Activated naive CD4-positive, alpha-beta T cell treated with anti-CD3 and anti-CD28 coated beads, Interleukin-2, amount 50 U/mL, for 24 hours (primary cell): ENCODE results near the gene GPD1L.

Experiments used
- H3K27ac Mint-ChIP-seq: one replicate; pipeline ENCODE4 v1.8.0; 2021; ENCODE audit warnings: mild to moderate bottlenecking, mixed read lengths
- H3K27me3 Mint-ChIP-seq: one replicate; pipeline ENCODE4 v1.8.0; 2021; ENCODE audit warnings: mixed read lengths
- H3K36me3 Mint-ChIP-seq: one replicate; pipeline ENCODE4 v1.8.0; 2021; ENCODE audit warnings: mixed read lengths
- H3K4me1 Mint-ChIP-seq: one replicate; pipeline ENCODE4 v1.8.0; 2021; ENCODE audit warnings: mixed read lengths
- H3K4me3 Mint-ChIP-seq: one replicate; pipeline ENCODE4 v1.8.0; 2021; ENCODE audit warnings: mild to moderate bottlenecking, mixed read lengths
- H3K9me3 Mint-ChIP-seq: one replicate; pipeline ENCODE4 v1.8.0; 2021; ENCODE audit warnings: mixed read lengths

Gene GPD1L

DNA sequence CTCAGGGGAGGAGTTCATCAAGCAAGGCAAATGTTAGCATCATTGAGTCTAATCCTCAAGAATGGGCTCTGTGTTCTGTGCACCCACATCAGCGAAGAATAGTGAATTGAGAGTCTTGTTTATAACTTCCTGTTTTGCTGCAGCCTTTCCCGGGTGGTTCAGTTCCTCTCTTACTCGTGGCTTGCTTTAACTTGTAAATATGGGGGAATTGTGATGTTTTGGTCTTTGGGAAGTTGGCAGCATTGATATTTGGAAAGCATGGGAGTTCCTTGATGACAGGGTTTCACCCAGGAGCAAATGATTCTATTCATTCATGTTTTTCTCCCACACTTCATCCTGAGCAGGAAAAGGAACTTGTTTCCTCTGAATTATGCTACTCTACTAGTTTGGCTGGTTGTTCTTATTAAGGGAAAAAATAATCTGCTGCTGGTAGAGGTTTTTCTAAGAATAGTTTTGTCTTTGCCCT lies 40.4 kb downstream of the GPD1L start:
- Mint-ChIP-seq H3K27ac (no peak overlapping the region), H3K9me3 (no peaks in the 10 kb centered on the region), H3K4me1 (no peaks in the 10 kb centered on the region), H3K4me3 (no peak overlapping the region), H3K36me3 (peaks cover 11% of the 10 kb centered on the region), H3K27me3 (no peaks in the 10 kb centered on the region)

- Mint-ChIP-seq H3K4me1 (no peaks in the 10 kb centered on the region), H3K27me3 (no peaks in the 10 kb centered on the region), H3K4me3 (no peak overlapping the region), H3K36me3 (peaks cover 11% of the 10 kb centered on the region), H3K27ac (no peak overlapping the region), H3K9me3 (no peaks in the 10 kb centered on the region)
Observed at GRCh38 chr3:32147509-32147908, 41.1 kb downstream of the GPD1L start.

GRCh38 chr3:32147933-32148332 lies 41.5 kb downstream of the GPD1L start:
- Mint-ChIP-seq H3K36me3 (peaks cover 11% of the 10 kb centered on the region), H3K27ac (no peak overlapping the region), H3K4me3 (no peak overlapping the region), H3K9me3 (no peaks in the 10 kb centered on the region), H3K27me3 (no peaks in the 10 kb centered on the region), H3K4me1 (no peaks in the 10 kb centered on the region)

DNA sequence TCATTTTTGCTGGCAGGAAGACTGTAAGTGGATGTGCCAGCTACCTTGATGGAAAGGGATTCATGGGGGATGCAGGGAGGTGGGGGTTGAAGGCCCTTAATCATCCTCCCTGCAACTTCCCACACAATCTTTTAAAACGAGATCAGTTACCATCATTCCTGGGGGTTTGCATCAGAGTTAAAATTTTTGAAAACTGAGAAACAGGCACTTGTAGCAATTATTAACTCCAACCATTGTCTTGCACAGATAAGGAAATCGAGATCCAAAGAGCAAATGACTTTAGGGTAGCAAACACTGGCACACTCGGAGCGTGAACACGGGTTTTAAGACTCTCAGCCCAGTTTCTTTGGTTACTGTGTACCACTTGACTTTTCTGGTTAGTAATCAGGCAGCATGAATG lies 41.9 kb downstream of the GPD1L start:
- Mint-ChIP-seq H3K27ac (no peak overlapping the region), H3K36me3 (peaks cover 11% of the 10 kb centered on the region), H3K4me1 (no peaks in the 10 kb centered on the region), H3K4me3 (no peak overlapping the region), H3K27me3 (no peaks in the 10 kb centered on the region), H3K9me3 (no peaks in the 10 kb centered on the region)

- Mint-ChIP-seq H3K27ac (no peak overlapping the region), H3K9me3 (no peaks in the 10 kb centered on the region), H3K4me3 (no peak overlapping the region), H3K27me3 (no peaks in the 10 kb centered on the region), H3K36me3 (peaks cover 13% of the 10 kb centered on the region), H3K4me1 (no peaks in the 10 kb centered on the region)
Observed at GRCh38 chr3:32153414-32154204, 47.2 kb downstream of the GPD1L start.

DNA sequence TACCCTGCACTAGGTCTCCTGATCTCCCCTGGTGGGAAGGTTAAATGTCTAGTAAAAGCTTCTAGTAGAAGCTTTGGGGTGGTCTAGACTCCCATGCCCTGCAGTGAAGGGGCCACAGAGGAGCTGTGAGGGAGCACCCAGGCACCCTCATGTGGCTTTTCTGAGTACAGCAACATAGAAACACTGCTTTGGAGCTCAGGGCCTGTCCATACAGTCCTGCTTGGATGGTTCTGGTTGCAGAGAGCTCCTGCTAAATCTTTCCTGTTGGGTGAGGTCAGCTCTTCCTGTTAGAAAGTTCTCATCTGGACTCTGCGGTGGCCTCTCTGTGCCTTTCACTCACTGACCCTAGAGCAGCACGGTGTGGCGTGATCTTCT lies 47.8 kb downstream of the GPD1L start:
- Mint-ChIP-seq H3K4me1 (no peaks in the 10 kb centered on the region), H3K27me3 (no peaks in the 10 kb centered on the region), H3K9me3 (no peaks in the 10 kb centered on the region), H3K4me3 (no peak overlapping the region), H3K27ac (no peak overlapping the region), H3K36me3 (peaks cover 13% of the 10 kb centered on the region)

- no peaks in the 10 kb centered on the region for H3K27me3 Mint-ChIP-seq
- H3K4me3 Mint-ChIP-seq: no peak overlapping the region
- H3K36me3 Mint-ChIP-seq: peaks cover 13% of the 10 kb centered on the region
- H3K27ac Mint-ChIP-seq: no peak overlapping the region
- no peaks in the 10 kb centered on the region for H3K4me1 Mint-ChIP-seq
- H3K9me3 Mint-ChIP-seq: no peaks in the 10 kb centered on the region
Observed at GRCh38 chr3:32155117-32155516, 48.7 kb downstream of the GPD1L start.

DNA sequence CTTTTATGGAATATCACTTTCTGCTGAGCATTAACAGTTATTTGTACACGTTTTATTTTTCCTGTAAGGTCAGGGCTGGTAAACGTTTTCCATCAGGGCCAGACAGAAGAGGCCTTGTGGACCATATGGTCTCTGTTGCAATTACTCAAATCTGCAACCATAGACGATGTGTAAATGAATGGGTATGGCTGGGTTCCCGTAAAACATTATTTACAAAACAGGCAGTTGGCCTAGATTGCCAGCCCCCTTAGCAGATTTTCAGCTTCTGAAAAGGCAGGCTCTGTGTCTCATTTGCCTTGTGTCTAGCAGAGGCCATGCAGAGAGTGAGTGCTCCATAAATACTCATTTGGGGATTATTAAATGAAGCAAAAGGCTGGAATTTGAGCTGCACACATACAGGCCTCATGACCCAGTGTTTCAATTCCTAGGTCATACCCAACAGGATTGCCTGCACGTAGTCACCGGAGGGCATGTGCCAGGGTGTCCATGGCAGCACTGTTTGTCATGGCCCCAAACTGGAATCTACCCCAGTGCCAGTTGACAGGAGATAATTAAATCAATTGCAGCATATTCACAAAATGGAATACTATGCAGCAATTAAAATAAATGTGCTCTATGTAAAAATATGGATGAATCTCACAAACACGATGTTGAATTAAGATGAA lies 51.3 kb downstream of the GPD1L start:
- H3K9me3 Mint-ChIP-seq: no peaks in the 10 kb centered on the region
- no peaks in the 10 kb centered on the region for H3K4me1 Mint-ChIP-seq
- peaks cover 9% of the 10 kb centered on the region for H3K36me3 Mint-ChIP-seq
- no peak overlapping the region for H3K4me3 Mint-ChIP-seq
- no peaks in the 10 kb centered on the region for H3K27me3 Mint-ChIP-seq
- no peak overlapping the region for H3K27ac Mint-ChIP-seq

GRCh38 chr3:32160706-32161214 lies 54.3 kb downstream of the GPD1L start:
- H3K36me3 Mint-ChIP-seq: peaks cover 11% of the 10 kb centered on the region
- H3K27me3 Mint-ChIP-seq: no peaks in the 10 kb centered on the region
- no peaks in the 10 kb centered on the region for H3K4me1 Mint-ChIP-seq
- H3K27ac Mint-ChIP-seq: no peak overlapping the region
- no peaks in the 10 kb centered on the region for H3K9me3 Mint-ChIP-seq
- H3K4me3 Mint-ChIP-seq: no peak overlapping the region

DNA sequence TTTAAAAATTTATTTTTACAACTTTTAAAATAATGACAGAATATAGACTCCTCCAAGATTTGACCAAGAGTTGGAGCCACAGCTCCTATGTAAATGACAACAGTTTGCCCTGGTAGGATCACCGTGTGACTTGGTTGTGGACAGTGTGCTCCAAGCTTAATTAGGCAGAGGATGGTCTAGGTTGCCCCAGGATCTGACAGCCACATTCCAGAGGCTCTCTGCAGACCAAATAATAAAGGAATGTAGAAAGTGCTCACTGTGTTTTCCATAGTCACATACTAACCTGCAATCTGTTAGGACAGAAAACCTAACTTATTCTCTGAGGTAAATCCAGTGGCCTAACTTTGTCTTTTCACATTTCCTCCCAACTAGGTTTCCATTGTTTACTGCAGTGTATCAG lies 59.0 kb downstream of the GPD1L start:
- H3K27ac Mint-ChIP-seq: no peak overlapping the region
- no peaks in the 10 kb centered on the region for H3K27me3 Mint-ChIP-seq
- H3K9me3 Mint-ChIP-seq: peaks cover 4% of the 10 kb centered on the region
- no peaks in the 10 kb centered on the region for H3K4me1 Mint-ChIP-seq
- H3K4me3 Mint-ChIP-seq: no peak overlapping the region
- peaks cover 30% of the 10 kb centered on the region for H3K36me3 Mint-ChIP-seq

- Mint-ChIP-seq H3K4me3 (no peak overlapping the region), H3K4me1 (no peaks in the 10 kb centered on the region), H3K27me3 (no peaks in the 10 kb centered on the region), H3K36me3 (peaks cover 36% of the 10 kb centered on the region), H3K27ac (no peak overlapping the region), H3K9me3 (peaks cover 9% of the 10 kb centered on the region)
Observed at GRCh38 chr3:32166654-32167053, 60.2 kb downstream of the GPD1L start.

DNA sequence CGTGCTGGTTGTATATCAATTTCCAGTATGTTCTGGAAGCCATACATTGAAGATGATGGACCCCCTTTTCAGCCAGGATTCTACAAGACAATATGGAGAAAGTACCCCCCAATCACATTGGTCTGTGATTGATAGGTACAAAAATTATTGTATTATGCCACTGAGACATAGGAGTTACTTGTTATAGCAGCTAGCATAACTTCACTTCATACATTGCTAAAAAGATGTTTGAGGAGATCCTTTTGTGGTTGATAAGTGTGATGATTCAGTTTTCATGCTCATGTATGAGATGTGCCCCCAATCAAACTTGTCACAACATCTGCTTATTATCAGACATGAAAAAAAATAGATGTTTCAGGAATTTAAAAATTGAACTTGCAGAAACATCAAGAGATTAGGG lies 66.0 kb downstream of the GPD1L start:
- Mint-ChIP-seq H3K36me3 (peaks cover 31% of the 10 kb centered on the region), H3K4me1 (peaks cover 7% of the 10 kb centered on the region), H3K27me3 (no peaks in the 10 kb centered on the region), H3K9me3 (peaks cover 11% of the 10 kb centered on the region), H3K27ac (no peak overlapping the region), H3K4me3 (no peak overlapping the region)

GRCh38 chr3:32175607-32176197 lies 69.3 kb downstream of the GPD1L start:
- H3K36me3 Mint-ChIP-seq: peaks cover 14% of the 10 kb centered on the region
- peaks cover 13% of the 10 kb centered on the region for H3K4me1 Mint-ChIP-seq
- H3K4me3 Mint-ChIP-seq: no peak overlapping the region
- peaks cover 8% of the 10 kb centered on the region for H3K9me3 Mint-ChIP-seq
- H3K27me3 Mint-ChIP-seq: no peaks in the 10 kb centered on the region
- H3K27ac Mint-ChIP-seq: no peak overlapping the region

GRCh38 chr3:32176989-32177701 lies 70.7 kb downstream of the GPD1L start:
- Mint-ChIP-seq H3K9me3 (no peaks in the 10 kb centered on the region), H3K4me1 (peaks cover 13% of the 10 kb centered on the region), H3K4me3 (peak overlapping the region; percentile 70), H3K36me3 (peaks cover 6% of the 10 kb centered on the region), H3K27ac (no peak overlapping the region), H3K27me3 (no peaks in the 10 kb centered on the region)

DNA sequence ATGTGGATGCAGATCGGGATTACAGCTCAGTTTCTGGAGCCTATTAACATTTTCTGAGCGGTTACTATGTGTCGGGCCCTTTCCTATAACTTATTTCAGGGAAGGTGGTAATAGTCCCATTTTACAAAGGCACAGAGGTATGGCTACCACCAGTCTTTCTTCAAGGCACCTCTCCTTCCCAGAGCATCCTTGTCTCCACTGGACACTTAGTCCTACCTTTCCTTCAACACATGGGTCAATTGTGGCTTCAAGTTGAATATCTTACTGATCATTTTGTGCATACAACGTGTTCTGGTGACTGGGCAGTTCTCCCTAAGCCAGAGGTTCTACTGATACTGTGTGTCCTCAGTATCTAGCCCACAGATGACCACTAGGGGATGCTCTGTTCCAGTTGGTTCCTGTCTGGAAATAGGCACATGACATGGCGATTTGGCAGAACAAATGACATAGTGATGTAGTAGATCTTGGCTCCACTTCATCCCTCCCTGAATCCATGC lies 71.3 kb downstream of the GPD1L start:
- Mint-ChIP-seq H3K4me3 (peak overlapping the region; percentile 70), H3K27ac (no peak overlapping the region), H3K36me3 (peaks cover 3% of the 10 kb centered on the region), H3K27me3 (no peaks in the 10 kb centered on the region), H3K4me1 (peaks cover 13% of the 10 kb centered on the region), H3K9me3 (no peaks in the 10 kb centered on the region)
